ENCODE measurements around the gene KANSL1. TPM values are rescaled to one million over a fixed set of nuclear protein-coding genes. Genes with fewer than 3 reads are reported as not detected.

Gene KANSL1
- total RNA-seq, 1 experiment from 2014 or later: 52.5 TPM

DNA sequence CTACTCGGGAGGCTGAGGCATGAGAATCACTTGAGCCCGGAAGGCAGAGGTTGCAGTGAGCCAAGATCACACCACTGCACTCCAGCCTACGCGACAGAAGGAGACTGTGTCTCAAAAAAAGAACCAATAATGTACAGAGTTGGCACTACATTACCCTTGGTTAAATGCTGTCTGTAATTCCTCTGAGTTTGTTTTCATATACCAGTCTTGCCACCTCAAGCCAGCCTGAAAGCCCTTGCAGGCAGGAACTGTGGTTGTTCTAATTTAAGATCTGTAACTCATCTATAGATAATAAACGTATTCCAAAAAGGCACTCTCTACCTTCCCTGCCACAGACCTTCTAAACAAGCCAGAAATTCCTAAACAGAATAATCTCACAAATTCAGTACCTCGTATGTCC, 4.3 kb upstream of the KANSL1 start:
- TF ChIP-seq EZH2 (IDR thresholded peaks at IDR 0.05; ENCODE audit: low read depth): no peak
- TF ChIP-seq, protein P1, sequence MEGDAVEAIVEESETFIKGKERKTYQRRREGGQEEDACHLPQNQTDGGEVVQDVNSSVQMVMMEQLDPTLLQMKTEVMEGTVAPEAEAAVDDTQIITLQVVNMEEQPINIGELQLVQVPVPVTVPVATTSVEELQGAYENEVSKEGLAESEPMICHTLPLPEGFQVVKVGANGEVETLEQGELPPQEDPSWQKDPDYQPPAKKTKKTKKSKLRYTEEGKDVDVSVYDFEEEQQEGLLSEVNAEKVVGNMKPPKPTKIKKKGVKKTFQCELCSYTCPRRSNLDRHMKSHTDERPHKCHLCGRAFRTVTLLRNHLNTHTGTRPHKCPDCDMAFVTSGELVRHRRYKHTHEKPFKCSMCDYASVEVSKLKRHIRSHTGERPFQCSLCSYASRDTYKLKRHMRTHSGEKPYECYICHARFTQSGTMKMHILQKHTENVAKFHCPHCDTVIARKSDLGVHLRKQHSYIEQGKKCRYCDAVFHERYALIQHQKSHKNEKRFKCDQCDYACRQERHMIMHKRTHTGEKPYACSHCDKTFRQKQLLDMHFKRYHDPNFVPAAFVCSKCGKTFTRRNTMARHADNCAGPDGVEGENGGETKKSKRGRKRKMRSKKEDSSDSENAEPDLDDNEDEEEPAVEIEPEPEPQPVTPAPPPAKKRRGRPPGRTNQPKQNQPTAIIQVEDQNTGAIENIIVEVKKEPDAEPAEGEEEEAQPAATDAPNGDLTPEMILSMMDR (conservative IDR thresholded peaks at IDR 0.05): no peak
- Histone ChIP-seq H3K9me2 (ENCODE audit: insufficient read depth) (no peaks in the 10 kb centered on the region), H3K4me2 (no peak overlapping the region), H3K4me3 (no peak overlapping the region), H3F3A (ENCODE audit: insufficient read depth, low read depth) (peaks cover 31% of the 10 kb centered on the region), H3K9me3 (ENCODE audit: insufficient read depth, low read depth) (peaks cover 3% of the 10 kb centered on the region; the same call in 1 of the 2 replicates), H3K27me3 (ENCODE audit: insufficient read depth, low read depth) (no peaks in the 10 kb centered on the region), H3K36me3 (ENCODE audit: low read depth) (peaks cover 15% of the 10 kb centered on the region; the same call in 1 of the 2 replicates), H3K79me2 (ENCODE audit: low read depth) (peaks cover 79% of the 10 kb centered on the region), H4K20me1 (ENCODE audit: insufficient read depth) (no peaks in the 10 kb centered on the region; the same call in 1 of the 2 replicates), H2AFZ (no peak overlapping the region), H3K4me1 (replicated peaks; ENCODE audit: insufficient read depth) (peaks cover 10% of the 10 kb centered on the region), H3K27ac (no peak overlapping the region)
- no TSS peak for BruUV-seq (replicated peaks)
- ChIA-PET CTCF (no interaction called here), POLR2A (ENCODE audit: unreplicated experiment) (no interaction called here)
- intact Hi-C loops (cut with micrococcal nuclease; ENCODE audit: unreplicated experiment): no loop called here
- DNase-seq: no peak

DNA sequence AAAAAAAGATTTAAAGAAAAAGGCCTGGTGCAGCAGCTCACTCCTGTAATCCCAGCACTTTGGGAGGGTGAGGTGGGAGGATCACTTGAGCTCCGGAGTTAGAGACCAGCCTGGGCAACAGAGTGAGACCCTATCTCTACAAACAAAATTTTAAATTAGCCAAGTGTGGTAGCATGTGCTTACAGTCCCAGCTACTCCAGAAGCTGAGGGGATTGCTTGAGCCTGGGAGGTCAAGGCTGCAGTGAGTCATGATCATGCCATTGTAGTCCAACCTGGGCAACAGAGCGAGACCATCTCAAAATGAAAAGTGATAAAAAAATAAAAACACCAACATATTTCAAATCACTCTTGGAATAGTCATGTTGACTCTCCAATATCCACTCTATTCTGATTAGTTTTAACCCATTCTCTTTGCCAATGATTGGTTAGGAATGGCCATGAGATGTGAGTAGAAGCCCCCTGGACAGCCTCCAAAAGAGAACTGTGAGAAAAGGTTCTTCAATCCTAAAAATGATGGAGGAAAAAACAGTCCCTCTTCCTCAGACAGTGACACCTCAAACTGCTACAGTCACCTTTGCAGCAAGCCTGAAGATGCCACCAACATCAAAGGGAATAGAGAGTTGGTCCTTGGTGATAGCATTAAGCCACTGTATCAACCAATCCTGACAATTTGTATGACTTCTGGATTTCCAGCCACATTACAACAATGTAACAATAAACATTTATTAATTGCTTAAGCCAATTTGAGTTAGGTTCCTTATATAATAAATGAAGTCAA, 2.9 kb upstream of the KANSL1 start:
- no peak overlapping the region for H3K27ac ChIP-seq
- H2AFZ ChIP-seq: no peak overlapping the region
- H3K9me2 ChIP-seq (ENCODE audit: insufficient read depth): no peaks in the 10 kb centered on the region
- H3F3A ChIP-seq (ENCODE audit: insufficient read depth, low read depth): peaks cover 31% of the 10 kb centered on the region
- ChIA-PET CTCF (no interaction called here), POLR2A (ENCODE audit: unreplicated experiment) (no interaction called here)
- H3K4me2 ChIP-seq: no peak overlapping the region
- H3K79me2 ChIP-seq (ENCODE audit: low read depth): peaks cover 79% of the 10 kb centered on the region
- peaks cover 11% of the 10 kb centered on the region for H3K4me1 ChIP-seq (replicated peaks; ENCODE audit: insufficient read depth)
- H3K9me3 ChIP-seq (ENCODE audit: insufficient read depth, low read depth): peaks cover 3% of the 10 kb centered on the region; the same call in 1 of the 2 replicates
- no peak overlapping the region for H3K4me3 ChIP-seq
- no peaks in the 10 kb centered on the region for H3K27me3 ChIP-seq (ENCODE audit: insufficient read depth, low read depth)
- no peak for DNase-seq
- BruUV-seq (replicated peaks): no TSS peak
- peaks cover 15% of the 10 kb centered on the region; the same call in 1 of the 2 replicates for H3K36me3 ChIP-seq (ENCODE audit: low read depth)
- intact Hi-C loops (cut with micrococcal nuclease; ENCODE audit: unreplicated experiment): no loop called here
- H4K20me1 ChIP-seq (ENCODE audit: insufficient read depth): peaks cover 4% of the 10 kb centered on the region
- TF ChIP-seq, protein P1 (conservative IDR thresholded peaks at IDR 0.05): no peak
- no peak for TF ChIP-seq EZH2 (IDR thresholded peaks at IDR 0.05; ENCODE audit: low read depth)

DNA sequence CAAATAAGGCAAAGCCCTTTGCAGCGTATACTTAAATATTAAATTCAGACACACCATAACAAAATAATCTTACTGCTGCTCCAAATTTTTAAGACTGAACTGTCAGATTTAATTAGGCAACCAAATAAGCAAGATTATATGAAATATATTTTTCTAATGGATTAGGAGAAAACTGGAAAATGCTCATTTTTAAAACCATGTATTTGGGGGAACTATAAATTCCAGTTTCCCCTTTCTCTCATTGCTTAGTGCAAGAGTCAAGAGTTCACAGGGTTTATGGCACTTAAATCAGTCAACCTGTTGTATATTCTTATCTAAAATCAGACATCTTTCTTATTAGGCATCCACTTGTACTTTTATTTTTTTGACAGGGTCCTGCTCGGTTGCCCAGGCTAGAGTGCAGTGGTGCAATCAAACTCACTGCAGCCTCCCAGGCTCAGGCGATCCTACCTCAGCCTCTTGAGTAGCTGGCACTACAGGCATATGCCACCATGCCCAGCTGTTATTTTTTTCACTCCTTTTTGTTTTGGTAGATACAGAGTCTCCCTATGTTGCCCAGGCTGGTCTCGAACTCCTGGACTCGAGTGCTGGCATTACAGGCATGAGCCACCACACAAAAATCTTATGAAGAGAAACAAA, 2.1 kb upstream of the KANSL1 start:
- Histone ChIP-seq H3K36me3 (ENCODE audit: low read depth) (peaks cover 15% of the 10 kb centered on the region; the same call in 1 of the 2 replicates), H3K9me3 (ENCODE audit: insufficient read depth, low read depth) (peaks cover 3% of the 10 kb centered on the region; the same call in 1 of the 2 replicates), H3K27me3 (ENCODE audit: insufficient read depth, low read depth) (no peaks in the 10 kb centered on the region), H3F3A (ENCODE audit: insufficient read depth, low read depth) (peaks cover 31% of the 10 kb centered on the region), H3K4me2 (peak overlapping the region; percentile 98; the same call in 1 of the 2 replicates), H2AFZ (no peak overlapping the region), H3K4me1 (replicated peaks; ENCODE audit: insufficient read depth) (peaks cover 19% of the 10 kb centered on the region), H3K27ac (no peak overlapping the region), H3K9me2 (ENCODE audit: insufficient read depth) (no peaks in the 10 kb centered on the region), H3K79me2 (ENCODE audit: low read depth) (peaks cover 81% of the 10 kb centered on the region), H4K20me1 (ENCODE audit: insufficient read depth) (peaks cover 12% of the 10 kb centered on the region), H3K4me3 (0 out of 2 replicates have a peak overlapping the region, but pooled peaks have one; percentile 98)
- no TSS peak for BruUV-seq (replicated peaks)
- POLR2A ChIA-PET (ENCODE audit: unreplicated experiment): no interaction called here
- intact Hi-C loops (cut with micrococcal nuclease; ENCODE audit: unreplicated experiment): no loop called here
- no peak for DNase-seq
- CTCF ChIA-PET: no interaction called here
- TF ChIP-seq, protein P1 (conservative IDR thresholded peaks at IDR 0.05): no peak; the same call in 1 of the 2 replicates
- TF ChIP-seq EZH2 (IDR thresholded peaks at IDR 0.05; ENCODE audit: low read depth): no peak

All from PC-9 (cell line).